K562 (cell line): ENCODE results near the gene CLGN. TPM values are rescaled to one million over a fixed set of nuclear protein-coding genes. Genes with fewer than 3 reads are reported as not detected.

Source experiments
- BRCA1 ChIP-seq, 2 experiments: fragments of 450-650 bp in 1 of 2; sonication (generic) in 1 of 2; formaldehyde crosslinking in 1 of 2; IDR thresholded peaks; 2 replicates each; pipeline versions ENCODE4 v1.5.0 to v1.6.1; 2017 to 2020; ENCODE audit warnings: mild to moderate bottlenecking in 1 of 2, missing genetic modification reagents in 1 of 2
- C11orf30 ChIP-seq: fragments of 450-650 bp; IDR thresholded peaks from 2 replicates; pipeline ENCODE4 v1.6.1; 2016; ENCODE audit warnings: low read depth, mild to moderate bottlenecking
- CBX1 ChIP-seq: sonication (generic); IDR thresholded peaks from 2 replicates; pipeline ENCODE4 v1.6.1; 2016; ENCODE audit warnings: antibody characterized with exemption, low read depth, mild to moderate bottlenecking
- PHF8 ChIP-seq: fragments of 200-600 bp; sonication (generic); IDR thresholded peaks from 2 replicates; pipeline ENCODE4 v1.6.1; 2012; ENCODE audit warnings: mixed run types, mild to moderate bottlenecking, inconsistent platforms, low read length, moderate library complexity, borderline replicate concordance
- PTTG1 ChIP-seq: fragments of 450-650 bp; IDR thresholded peaks from 2 replicates; pipeline ENCODE4 v1.6.1; 2016; ENCODE audit warnings: low read depth, mild to moderate bottlenecking, missing genetic modification characterization, missing compliant biosample characterization
- RHOXF2B ChIP-seq: fragments of 250-450 bp; sonication (Bioruptor Pico); conservative IDR thresholded peaks from 2 replicates; pipeline ENCODE4 v1.5.1; 2021
- SREBF2 ChIP-seq: sonication (generic); formaldehyde crosslinking; IDR thresholded peaks from 2 replicates; pipeline ENCODE4 v1.4.0; 2020; ENCODE audit warnings: mild to moderate bottlenecking, missing genetic modification reagents
- TOE1 ChIP-seq, 2 experiments: fragments of 450-650 bp in 1 of 2; sonication (generic) in 1 of 2; formaldehyde crosslinking in 1 of 2; IDR thresholded peaks; 2 replicates each; pipeline versions ENCODE4 v1.7.1 to v1.8.0; 2016 to 2022; ENCODE audit warnings: borderline replicate concordance in 2 of 2, mild to moderate bottlenecking in 2 of 2, antibody characterized with exemption in 1 of 2, inconsistent platforms in 1 of 2, low read depth in 1 of 2, missing genetic modification reagents in 1 of 2, moderate library complexity in 1 of 2
- ZNF197 ChIP-seq: fragments of 200-800 bp; sonication (Bioruptor generic); IDR thresholded peaks from 2 replicates; pipeline ENCODE4 v1.6.1; 2016; ENCODE audit warnings: low read depth, missing genetic modification characterization, missing compliant biosample characterization
- ZNF551 ChIP-seq: fragments of 250-450 bp; sonication (Bioruptor Pico); IDR thresholded peaks from 2 replicates; pipeline ENCODE4 v1.5.0; 2021; ENCODE audit warnings: mild to moderate bottlenecking, moderate library complexity
- polyA plus RNA-seq, 8 experiments: library from polyadenylated mRNA; depleted of rRNA in 4 of 8; stranded (reverse) in 5 of 8; unstranded in 3 of 8; fragments of >200 nt; fragmentation: Nextera tagmentation in 2 of 8; fragmentation: Illumina TruSeq in 1 of 8; extraction: Ambion mirVana in 2 of 8; extraction: Trizol in 1 of 8; gene quantifications; 2 replicates each; pipeline versions ENCODE4 v1.2.1 to v1.2.3, GENCODE V29; 2011 to 2014; ENCODE audit warnings: inconsistent platforms in 1 of 8, missing spikeins in 1 of 8
- total RNA-seq, 7 experiments: library from RNA; depleted of rRNA in 6 of 7; stranded (reverse); fragments of >200 nt in 6 of 7; fragmentation: Illumina TruSeq in 2 of 7; extraction: Trizol in 2 of 7; gene quantifications; 2 replicates each; pipeline versions ENCODE4 v1.2.1 to v1.2.3, GENCODE V29; 2011 to 2021; ENCODE audit warnings: low replicate concordance in 1 of 7
- TF ChIP-seq, protein P1 (sequence below): sonication (generic); formaldehyde crosslinking; IDR thresholded peaks from 2 replicates; pipeline ENCODE4 v1.8.1; 2023; ENCODE audit warnings: mild to moderate bottlenecking, missing genetic modification reagents, moderate library complexity
- TF ChIP-seq, protein P2 (sequence below): fragments of 250-450 bp; sonication (Bioruptor Pico); IDR thresholded peaks from 2 replicates; pipeline ENCODE4 v1.5.0; 2022; ENCODE audit warnings: mild to moderate bottlenecking
- TF ChIP-seq, protein P3 (sequence below): sonication (generic); formaldehyde crosslinking; IDR thresholded peaks from 2 replicates; pipeline ENCODE4 v1.9.0; 2022; ENCODE audit warnings: mild to moderate bottlenecking, missing genetic modification reagents
- TF ChIP-seq, protein P4 (sequence below), 2 experiments: fragments of 450-650 bp; formaldehyde crosslinking in 1 of 2; IDR thresholded peaks; 2 replicates each; pipeline versions ENCODE4 v1.4.0 to v1.6.1; 2014 to 2020; ENCODE audit warnings: mild to moderate bottlenecking in 2 of 2, borderline replicate concordance in 1 of 2, low read depth in 1 of 2

Gene CLGN
- total and polyA plus RNA-seq, 9 of the 15 experiments (the other 6 are each of a cell fraction or from before 2014, with no cell fraction given), result 0.22 to 3.6 (median 2.7) TPM

DNA sequence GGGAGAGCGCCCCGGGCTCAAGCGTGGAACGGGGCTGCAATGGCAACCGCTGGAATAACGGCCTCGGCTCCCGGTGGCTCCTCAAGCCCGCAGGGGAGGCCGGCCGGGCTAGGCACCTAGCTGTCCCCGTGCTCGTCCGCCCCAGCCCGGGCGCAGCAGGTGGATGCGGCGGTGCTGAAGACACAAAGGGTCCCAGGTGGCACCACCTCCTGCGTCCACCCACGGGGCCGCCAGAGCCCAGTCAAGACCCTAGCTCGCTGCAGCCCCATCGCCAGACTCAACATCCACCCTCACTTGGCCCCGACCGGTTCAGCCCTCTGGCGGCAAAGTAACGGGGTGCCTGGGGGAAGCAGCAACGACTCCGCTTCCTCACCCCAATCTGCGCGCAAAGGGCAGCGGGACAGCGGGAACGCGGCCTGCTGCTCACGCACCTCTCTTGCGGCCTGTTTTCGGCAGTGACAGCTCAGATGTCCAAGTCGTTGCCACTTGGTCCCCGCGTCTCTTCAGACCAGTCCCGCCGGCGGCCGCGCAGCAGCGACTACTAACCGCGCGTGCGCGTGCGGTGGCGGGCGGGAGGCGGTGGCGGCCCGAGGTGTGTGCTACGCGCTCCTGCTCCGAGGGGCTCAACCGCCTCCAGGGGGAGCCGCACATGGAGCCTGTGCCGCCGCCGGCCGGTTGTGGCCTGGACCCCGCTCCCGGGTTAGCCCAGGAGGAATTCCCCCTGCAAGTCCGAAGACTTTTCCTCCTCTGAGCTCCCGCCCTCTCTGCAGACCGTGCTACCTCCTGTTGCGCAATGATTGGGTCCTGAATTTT lies at the start of gene CLGN (continued):
- TF ChIP-seq TOE1 (IDR thresholded peaks at IDR 0.05; ENCODE audit: borderline replicate concordance) (peak; percentile 4; the same call in 1 of the 2 replicates), TOE1 (CRISPR knock-in tag; IDR thresholded peaks at IDR 0.05; ENCODE audit: borderline replicate concordance, low read depth) (no peak), RHOXF2B (CRISPR knock-in tag) (no peak), SREBF2 (CRISPR knock-in tag) (no peak), ZNF197 (CRISPR knock-in tag) (no peak), BRCA1 (IDR thresholded peaks at IDR 0.05) (no peak), BRCA1 (CRISPR knock-in tag; IDR thresholded peaks at IDR 0.05) (no peak), PHF8 (peak; percentile 48), ZNF551 (CRISPR knock-in tag) (no peak), C11orf30 (no peak), CBX1 (no peak), PTTG1 (tag) (no peak)
- TF ChIP-seq, protein P1, sequence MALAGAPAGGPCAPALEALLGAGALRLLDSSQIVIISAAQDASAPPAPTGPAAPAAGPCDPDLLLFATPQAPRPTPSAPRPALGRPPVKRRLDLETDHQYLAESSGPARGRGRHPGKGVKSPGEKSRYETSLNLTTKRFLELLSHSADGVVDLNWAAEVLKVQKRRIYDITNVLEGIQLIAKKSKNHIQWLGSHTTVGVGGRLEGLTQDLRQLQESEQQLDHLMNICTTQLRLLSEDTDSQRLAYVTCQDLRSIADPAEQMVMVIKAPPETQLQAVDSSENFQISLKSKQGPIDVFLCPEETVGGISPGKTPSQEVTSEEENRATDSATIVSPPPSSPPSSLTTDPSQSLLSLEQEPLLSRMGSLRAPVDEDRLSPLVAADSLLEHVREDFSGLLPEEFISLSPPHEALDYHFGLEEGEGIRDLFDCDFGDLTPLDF (CRISPR knock-in tag), result no peak
- TF ChIP-seq, protein P2, sequence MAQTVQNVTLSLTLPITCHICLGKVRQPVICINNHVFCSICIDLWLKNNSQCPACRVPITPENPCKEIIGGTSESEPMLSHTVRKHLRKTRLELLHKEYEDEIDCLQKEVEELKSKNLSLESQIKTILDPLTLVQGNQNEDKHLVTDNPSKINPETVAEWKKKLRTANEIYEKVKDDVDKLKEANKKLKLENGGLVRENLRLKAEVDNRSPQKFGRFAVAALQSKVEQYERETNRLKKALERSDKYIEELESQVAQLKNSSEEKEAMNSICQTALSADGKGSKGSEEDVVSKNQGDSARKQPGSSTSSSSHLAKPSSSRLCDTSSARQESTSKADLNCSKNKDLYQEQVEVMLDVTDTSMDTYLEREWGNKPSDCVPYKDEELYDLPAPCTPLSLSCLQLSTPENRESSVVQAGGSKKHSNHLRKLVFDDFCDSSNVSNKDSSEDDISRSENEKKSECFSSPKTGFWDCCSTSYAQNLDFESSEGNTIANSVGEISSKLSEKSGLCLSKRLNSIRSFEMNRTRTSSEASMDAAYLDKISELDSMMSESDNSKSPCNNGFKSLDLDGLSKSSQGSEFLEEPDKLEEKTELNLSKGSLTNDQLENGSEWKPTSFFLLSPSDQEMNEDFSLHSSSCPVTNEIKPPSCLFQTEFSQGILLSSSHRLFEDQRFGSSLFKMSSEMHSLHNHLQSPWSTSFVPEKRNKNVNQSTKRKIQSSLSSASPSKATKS (CRISPR knock-in tag), result no peak
- TF ChIP-seq, protein P3, sequence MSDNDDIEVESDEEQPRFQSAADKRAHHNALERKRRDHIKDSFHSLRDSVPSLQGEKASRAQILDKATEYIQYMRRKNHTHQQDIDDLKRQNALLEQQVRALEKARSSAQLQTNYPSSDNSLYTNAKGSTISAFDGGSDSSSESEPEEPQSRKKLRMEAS (CRISPR knock-in tag), result 0 out of 2 replicates have a peak, but pooled peaks have one; percentile 32
- TF ChIP-seq, protein P4, sequence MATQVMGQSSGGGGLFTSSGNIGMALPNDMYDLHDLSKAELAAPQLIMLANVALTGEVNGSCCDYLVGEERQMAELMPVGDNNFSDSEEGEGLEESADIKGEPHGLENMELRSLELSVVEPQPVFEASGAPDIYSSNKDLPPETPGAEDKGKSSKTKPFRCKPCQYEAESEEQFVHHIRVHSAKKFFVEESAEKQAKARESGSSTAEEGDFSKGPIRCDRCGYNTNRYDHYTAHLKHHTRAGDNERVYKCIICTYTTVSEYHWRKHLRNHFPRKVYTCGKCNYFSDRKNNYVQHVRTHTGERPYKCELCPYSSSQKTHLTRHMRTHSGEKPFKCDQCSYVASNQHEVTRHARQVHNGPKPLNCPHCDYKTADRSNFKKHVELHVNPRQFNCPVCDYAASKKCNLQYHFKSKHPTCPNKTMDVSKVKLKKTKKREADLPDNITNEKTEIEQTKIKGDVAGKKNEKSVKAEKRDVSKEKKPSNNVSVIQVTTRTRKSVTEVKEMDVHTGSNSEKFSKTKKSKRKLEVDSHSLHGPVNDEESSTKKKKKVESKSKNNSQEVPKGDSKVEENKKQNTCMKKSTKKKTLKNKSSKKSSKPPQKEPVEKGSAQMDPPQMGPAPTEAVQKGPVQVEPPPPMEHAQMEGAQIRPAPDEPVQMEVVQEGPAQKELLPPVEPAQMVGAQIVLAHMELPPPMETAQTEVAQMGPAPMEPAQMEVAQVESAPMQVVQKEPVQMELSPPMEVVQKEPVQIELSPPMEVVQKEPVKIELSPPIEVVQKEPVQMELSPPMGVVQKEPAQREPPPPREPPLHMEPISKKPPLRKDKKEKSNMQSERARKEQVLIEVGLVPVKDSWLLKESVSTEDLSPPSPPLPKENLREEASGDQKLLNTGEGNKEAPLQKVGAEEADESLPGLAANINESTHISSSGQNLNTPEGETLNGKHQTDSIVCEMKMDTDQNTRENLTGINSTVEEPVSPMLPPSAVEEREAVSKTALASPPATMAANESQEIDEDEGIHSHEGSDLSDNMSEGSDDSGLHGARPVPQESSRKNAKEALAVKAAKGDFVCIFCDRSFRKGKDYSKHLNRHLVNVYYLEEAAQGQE (IDR thresholded peaks at IDR 0.05; ENCODE audit: borderline replicate concordance), result peak; percentile 57
- TF ChIP-seq, protein P4 (CRISPR knock-in tag; IDR thresholded peaks at IDR 0.05; ENCODE audit: low read depth), result no peak
